Skeletal muscle satellite cell (primary cell): Measurements from ENCODE around the gene UGT2B10. TPM values are rescaled to one million over a fixed set of nuclear protein-coding genes. Genes with fewer than 3 reads are reported as not detected.
"Not testable (repeated sequence)": the region's sequence is repeated elsewhere in the genome, so short reads cannot be mapped to it uniquely, and the experiment has no call there.

Experiments used
- H3K27me3 ChIP-seq: 2 replicates; pipeline ENCODE4 v1.7.0; 2013; ENCODE audit warnings: low read length; ENCODE audit not compliant: control insufficient read depth, insufficient read depth
- H3K36me3 ChIP-seq: 2 replicates; pipeline ENCODE4 v1.7.0; 2013; ENCODE audit warnings: mild to moderate bottlenecking, control low read depth, low read length; ENCODE audit not compliant: insufficient read depth
- H3K4me1 ChIP-seq: 2 replicates; pipeline ENCODE4 v1.7.0; 2013; ENCODE audit warnings: low read length; ENCODE audit not compliant: control insufficient read depth, insufficient read depth
- H3K4me2 ChIP-seq: 2 replicates; pipeline ENCODE4 v1.7.0; 2013; ENCODE audit warnings: mild to moderate bottlenecking, low read length
- H3K4me3 ChIP-seq: 2 replicates; pipeline ENCODE4 v1.7.0; 2013; ENCODE audit warnings: low read length
- H3K9ac ChIP-seq: 2 replicates; pipeline ENCODE4 v1.7.0; 2013; ENCODE audit warnings: mild to moderate bottlenecking, low read depth, low read length, moderate library complexity
- H3K9me3 ChIP-seq: replicated peaks from 2 replicates; pipeline ENCODE4 v1.7.0; 2013; ENCODE audit warnings: mild to moderate bottlenecking, control low read depth, low read length
- total RNA-seq: library from RNA; depleted of rRNA; stranded (reverse); fragments of >200 nt; gene quantifications from 2 replicates; pipeline ENCODE4 v1.2.3, GENCODE V29; 2012; rRNA removed

The UGT2B10 gene
- not detected in 2 replicates for total RNA-seq

DNA sequence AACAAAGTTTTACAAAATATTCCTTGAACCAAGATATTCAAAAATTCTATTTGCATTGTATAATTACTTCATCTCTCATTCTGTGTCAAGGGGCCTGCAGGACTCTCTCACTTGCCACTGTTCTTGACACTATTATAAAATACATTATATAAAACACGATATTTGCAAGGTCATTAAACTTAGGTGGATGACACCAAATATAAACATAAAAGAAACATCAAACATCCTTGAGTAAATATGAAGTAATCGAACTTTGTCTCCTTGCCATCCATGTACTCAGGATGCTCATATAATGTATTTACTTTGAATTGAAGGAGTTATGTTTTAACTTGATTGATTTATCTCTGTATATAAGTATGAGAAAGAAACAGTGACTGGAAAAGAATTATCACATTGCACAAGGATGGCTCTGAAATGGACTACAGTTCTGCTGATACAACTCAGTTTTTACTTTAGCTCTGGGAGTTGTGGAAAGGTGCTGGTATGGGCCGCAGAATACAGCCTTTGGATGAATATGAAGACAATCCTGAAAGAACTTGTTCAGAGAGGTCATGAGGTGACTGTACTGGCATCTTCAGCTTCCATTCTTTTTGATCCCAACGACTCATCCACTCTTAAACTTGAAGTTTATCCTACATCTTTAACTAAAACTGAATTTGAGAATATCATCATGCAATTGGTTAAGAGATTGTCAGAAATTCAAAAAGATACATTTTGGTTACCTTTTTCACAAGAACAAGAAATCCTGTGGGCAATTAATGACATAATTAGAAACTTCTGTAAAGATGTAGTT is at the start of gene UGT2B10:
Gene UGT2B10 (plus strand): TSS at position 378 of the 793 bp plus-strand sequence. CDS start 26 bp downstream, at position 404.
- not testable (repeated sequence) for H3K4me3 ChIP-seq

DNA sequence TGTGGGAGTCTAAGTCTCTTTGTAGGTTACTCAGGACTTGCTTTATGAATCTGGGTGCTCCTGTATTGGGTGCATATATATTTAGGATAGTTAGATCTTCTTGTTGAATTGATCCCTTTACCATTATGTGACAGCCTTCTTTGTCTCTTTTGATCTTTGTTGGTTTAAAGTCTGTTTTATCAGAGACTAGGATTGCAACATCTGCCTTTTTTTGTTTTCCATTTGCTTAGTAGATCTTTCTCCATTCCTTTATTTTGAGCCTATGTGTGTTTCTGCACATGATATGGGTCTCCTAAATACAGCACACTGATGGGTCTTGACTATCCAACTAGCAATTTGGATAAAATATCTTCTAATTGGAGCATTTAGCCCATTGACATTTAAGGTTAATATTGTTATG is 44.0 kb upstream of the UGT2B10 start:
- H3K36me3 ChIP-seq, H3K9ac ChIP-seq, H3K27me3 ChIP-seq, H3K4me3 ChIP-seq, H3K4me1 ChIP-seq, H3K9me3 ChIP-seq, H3K4me2 ChIP-seq: not testable (repeated sequence)

More for the DNA sequence above, at the start of gene UGT2B10:
- H3K4me2 ChIP-seq, H3K36me3 ChIP-seq, H3K4me1 ChIP-seq, H3K27me3 ChIP-seq, H3K9ac ChIP-seq, H3K9me3 ChIP-seq: not testable (repeated sequence)

DNA sequence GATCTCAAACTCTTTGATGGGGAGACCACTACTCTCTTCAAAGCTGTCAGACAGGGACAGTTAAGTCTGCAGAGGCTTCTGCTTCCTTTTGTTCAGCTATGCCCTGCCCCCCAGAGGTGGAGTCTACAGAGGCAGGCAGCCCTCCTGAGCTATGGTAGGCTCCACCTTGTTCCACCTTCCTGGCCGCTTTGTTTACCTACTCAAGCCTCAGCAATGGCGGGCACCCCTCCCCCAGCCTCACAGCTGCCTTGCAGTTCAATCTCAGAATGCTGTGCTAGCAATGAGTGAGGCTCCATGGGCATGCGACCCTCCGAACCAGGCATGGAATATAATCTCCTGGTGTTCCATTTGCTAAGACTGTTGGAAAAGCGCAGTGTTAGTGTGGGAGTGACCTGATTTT is 42.1 kb upstream of the UGT2B10 start:
- no peak overlapping the region for H3K4me2 ChIP-seq
- no peaks in the 10 kb centered on the region for H3K4me1 ChIP-seq
- H3K9me3 ChIP-seq, result no peaks in the 10 kb centered on the region
- H3K9ac ChIP-seq, result no peak overlapping the region
- H3K27me3 ChIP-seq, result no peaks in the 10 kb centered on the region
- no peaks in the 10 kb centered on the region for H3K36me3 ChIP-seq
- no peak overlapping the region for H3K4me3 ChIP-seq

DNA sequence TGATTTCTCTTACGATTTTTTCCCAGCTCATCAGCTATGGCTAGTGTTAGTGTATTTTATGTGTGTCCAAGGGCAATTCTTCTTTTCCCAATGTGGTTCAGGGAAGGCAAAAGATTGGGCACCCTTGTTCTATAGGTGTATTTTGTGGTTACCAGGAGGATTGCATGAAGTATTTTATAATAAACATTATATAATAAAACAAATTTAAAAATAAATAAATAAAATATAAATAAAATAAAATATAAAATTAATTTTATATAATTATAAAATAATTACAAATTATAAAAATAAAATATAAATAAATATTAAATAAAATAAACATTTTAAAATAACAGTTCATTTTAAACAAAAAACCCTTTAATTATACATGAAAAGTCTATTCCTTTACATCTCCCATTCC is 35.6 kb upstream of the UGT2B10 start:
- Histone ChIP-seq H3K4me3 (no peak overlapping the region), H3K9ac (no peak overlapping the region), H3K4me1 (no peaks in the 10 kb centered on the region)

DNA sequence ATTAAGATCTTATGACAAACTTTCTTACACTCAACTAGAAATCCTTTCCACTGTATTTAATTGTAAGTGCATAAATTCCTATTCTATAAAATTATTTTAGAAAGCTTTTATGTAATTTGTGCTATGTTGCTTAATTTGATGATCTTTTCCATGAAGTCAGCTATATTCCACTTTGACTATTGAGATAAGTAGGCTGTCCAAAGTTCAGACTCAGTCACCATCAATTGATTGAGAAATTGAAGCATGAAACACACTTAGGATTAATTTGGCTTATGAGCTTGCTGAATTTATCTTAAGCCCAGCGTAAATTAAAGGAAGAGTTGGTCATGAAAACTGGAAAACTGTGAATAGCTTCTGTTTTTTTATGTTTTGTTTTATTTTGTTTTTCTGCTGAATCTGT is 18.7 kb upstream of the UGT2B10 start:
- Histone ChIP-seq H3K4me3 (no peak overlapping the region), H3K4me2 (no peak overlapping the region), H3K4me1 (no peaks in the 10 kb centered on the region), H3K9ac (no peak overlapping the region), H3K36me3 (no peaks in the 10 kb centered on the region), H3K9me3 (no peaks in the 10 kb centered on the region), H3K27me3 (no peaks in the 10 kb centered on the region)

More for the DNA sequence above, 35.6 kb upstream of the UGT2B10 start:
- Histone ChIP-seq H3K36me3 (no peaks in the 10 kb centered on the region), H3K4me2 (no peak overlapping the region), H3K27me3 (no peaks in the 10 kb centered on the region), H3K9me3 (no peaks in the 10 kb centered on the region)

DNA sequence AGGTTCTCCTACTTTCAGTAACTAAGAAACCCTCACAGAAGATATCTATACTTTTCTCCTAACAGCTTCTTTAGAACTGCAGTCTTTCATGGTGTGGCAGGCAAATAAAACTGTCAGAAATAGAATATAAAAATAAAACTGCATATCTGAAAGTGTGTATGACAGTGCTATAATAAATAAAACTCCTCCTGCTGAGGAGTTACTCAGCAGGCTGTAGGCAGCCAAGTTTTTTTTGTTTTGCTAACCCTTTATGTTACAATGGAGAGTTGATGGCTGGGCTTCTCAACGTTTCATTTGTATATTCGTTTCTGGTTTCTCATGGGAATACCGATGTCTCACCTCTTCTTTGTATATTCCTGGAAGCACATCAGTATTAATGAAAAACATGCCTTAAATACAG is 18.2 kb upstream of the UGT2B10 start:
- no peaks in the 10 kb centered on the region for H3K27me3 ChIP-seq
- no peak overlapping the region for H3K4me2 ChIP-seq
- H3K9me3 ChIP-seq, result no peaks in the 10 kb centered on the region
- no peak overlapping the region for H3K4me3 ChIP-seq
- H3K9ac ChIP-seq, result no peak overlapping the region
- H3K4me1 ChIP-seq, result no peaks in the 10 kb centered on the region
- H3K36me3 ChIP-seq, result no peaks in the 10 kb centered on the region

DNA sequence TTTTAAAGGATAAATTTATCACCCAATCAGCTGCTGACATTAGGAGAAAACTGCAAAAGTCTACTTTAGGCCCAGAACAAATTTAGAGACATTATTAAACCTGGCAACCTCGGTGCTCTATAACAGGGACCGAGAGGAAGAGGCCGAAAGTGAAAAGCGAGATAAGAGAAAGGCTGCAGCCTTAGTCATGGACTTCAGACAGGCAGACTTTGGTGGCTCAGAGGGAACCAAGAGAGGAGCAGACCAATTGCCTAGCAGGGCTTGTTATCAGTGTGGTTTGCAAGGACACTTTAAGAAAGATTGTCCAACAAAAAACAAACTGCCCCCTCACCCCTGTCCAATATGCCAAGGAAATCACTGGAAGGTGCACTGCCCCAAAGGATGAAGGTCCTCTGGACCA is 12.8 kb upstream of the UGT2B10 start:
- Histone ChIP-seq H3K4me2 (no peak overlapping the region), H3K4me1 (no peaks in the 10 kb centered on the region), H3K36me3 (no peaks in the 10 kb centered on the region), H3K9me3 (no peaks in the 10 kb centered on the region), H3K27me3 (no peaks in the 10 kb centered on the region), H3K4me3 (no peak overlapping the region), H3K9ac (no peak overlapping the region)

DNA sequence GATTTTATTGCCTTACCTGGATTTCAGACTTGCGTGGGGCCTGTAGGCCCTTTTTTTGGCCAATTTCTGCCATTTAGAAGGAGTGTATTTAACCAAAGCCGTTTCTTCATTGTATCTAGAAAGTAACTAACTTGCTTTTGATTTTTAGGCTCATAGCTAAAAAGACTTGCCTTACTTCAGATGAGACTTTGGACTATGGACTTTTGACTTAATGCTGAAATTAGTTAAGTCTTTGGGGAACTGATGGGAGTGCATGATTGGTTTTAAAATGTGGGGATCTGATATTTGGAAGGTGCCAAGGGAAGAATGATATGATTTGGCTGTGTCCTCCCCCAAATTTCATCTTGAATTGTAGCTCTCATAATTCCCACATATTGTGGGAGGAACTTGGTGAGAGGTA is 7.7 kb upstream of the UGT2B10 start:
- H3K4me1 ChIP-seq, result no peaks in the 10 kb centered on the region
- H3K27me3 ChIP-seq, result no peaks in the 10 kb centered on the region
- H3K9ac ChIP-seq, result no peak overlapping the region
- no peaks in the 10 kb centered on the region for H3K36me3 ChIP-seq
- H3K4me2 ChIP-seq, result no peak overlapping the region
- no peak overlapping the region for H3K4me3 ChIP-seq
- no peaks in the 10 kb centered on the region for H3K9me3 ChIP-seq

DNA sequence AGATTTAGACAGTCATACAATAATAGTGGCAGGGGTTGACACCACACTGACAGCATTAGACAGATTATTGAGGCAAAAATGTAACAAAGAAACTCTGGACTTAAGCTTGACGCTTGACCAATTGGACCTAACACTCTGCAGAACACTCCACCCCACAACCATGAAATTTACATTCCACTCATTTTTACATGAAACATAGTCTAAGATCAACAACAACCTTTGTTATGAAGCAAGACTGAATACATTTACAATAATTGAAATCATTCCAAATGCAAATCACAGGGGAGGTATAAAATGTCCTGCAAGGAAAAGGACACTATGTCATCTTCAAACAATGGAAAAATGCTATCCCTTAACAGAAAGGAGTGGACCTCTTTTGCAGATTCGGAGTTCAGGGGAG is 4.9 kb upstream of the UGT2B10 start:
- no peaks in the 10 kb centered on the region for H3K4me1 ChIP-seq
- no peak overlapping the region for H3K4me2 ChIP-seq
- no peaks in the 10 kb centered on the region for H3K36me3 ChIP-seq
- H3K4me3 ChIP-seq, result no peak overlapping the region
- H3K9me3 ChIP-seq, result no peaks in the 10 kb centered on the region
- no peaks in the 10 kb centered on the region for H3K27me3 ChIP-seq
- no peak overlapping the region for H3K9ac ChIP-seq

DNA sequence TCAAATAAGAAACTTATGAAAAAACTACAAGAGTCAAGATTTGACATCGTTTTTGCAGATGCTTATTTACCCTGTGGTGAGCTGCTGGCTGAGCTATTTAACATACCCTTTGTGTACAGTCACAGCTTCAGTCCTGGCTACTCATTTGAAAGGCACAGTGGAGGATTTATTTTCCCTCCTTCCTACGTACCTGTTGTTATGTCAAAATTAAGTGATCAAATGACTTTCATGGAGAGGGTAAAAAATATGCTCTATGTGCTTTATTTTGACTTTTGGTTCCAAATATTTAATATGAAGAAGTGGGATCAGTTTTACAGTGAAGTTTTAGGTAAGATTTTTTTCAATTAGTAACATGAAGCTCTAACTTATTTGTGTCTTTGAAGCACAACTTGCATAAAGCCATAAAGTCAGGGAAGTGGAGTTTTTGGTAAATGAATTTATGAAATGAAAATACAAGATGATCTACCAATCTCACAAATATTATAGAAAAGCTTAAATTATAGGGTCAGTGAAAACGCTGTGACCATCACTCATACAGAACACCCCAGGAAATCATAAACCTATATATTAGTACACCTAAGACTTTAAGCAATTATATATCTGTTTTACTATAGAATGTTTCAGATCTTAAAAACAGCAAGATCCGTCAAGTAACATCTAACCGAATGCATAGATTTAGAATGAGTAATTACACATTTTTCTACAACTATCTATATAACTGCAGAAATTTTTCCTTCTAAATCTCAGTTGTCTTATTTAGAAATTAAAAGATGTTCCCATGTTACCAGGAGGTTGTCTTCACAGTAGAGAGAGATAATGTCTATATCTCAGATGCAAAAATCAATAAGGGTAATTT is 844 bp downstream of the UGT2B10 start:
- not testable (repeated sequence) for H3K4me1 ChIP-seq, H3K9me3 ChIP-seq, H3K9ac ChIP-seq, H3K36me3 ChIP-seq, H3K27me3 ChIP-seq, H3K4me3 ChIP-seq, H3K4me2 ChIP-seq

DNA sequence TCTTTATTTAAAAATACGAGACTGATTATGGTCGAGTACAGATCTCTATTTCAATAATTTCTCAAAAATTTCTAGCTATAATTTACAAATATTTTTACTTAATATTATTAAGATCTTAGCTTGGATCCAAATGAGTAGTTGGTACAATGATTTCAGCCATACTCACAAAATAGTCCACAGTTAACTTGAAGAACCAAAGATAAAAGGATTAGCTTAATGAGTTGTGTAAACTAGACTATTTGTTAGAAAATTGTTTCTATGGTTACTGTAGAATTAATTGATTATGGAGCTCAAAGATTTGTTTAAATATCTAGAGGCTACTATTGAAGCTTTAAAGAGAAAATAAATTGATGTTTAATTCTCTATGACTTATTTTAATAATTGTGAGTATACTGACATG is 1.6 kb downstream of the UGT2B10 start:
- Histone ChIP-seq H3K27me3 (no peaks in the 10 kb centered on the region), H3K36me3 (no peaks in the 10 kb centered on the region), H3K4me2 (no peak overlapping the region), H3K4me3 (no peak overlapping the region), H3K9me3 (no peaks in the 10 kb centered on the region), H3K4me1 (no peaks in the 10 kb centered on the region), H3K9ac (no peak overlapping the region)
